Right ventricle myocardium inferior (tissue), 1 donor: Measurements from ENCODE around the gene DMAC2L. TPM values are rescaled to one million over a fixed set of nuclear protein-coding genes. Genes with fewer than 3 reads are reported as not detected.
"Not testable (repeated sequence)": the region's sequence is repeated elsewhere in the genome, so short reads cannot be mapped to it uniquely, and the experiment has no call there.

ENCODE experiments used
- ATAC-seq: fragments of 200-7000 bp; cut with Tn5 transposase; one replicate; pipeline ENCODE4 v1.9.1; 2020; ENCODE audit warnings: mild to moderate bottlenecking, moderate library complexity
- DNase-seq: peaks from one replicate; pipeline ENCODE4 v3.0.0; 2021; ENCODE audit errors: missing footprints
- intact Hi-C: fragments of 100-400 bp; cut with DNase I; formaldehyde crosslinking; loops from one replicate; pipeline ENCODE4 v1.11.0; 2022
- microRNA-seq: library from miRNA; unstranded; fragments of <30 nt; microRNA quantifications from one replicate; pipeline ENCODE4 v1.2.0, GENCODE V29; 2020
- total RNA-seq: library from RNA; stranded (reverse); fragmentation: NEBNext Ultra II Directional; extraction: Animal tissue kit (Norgen Biotek cat#: 25700); gene quantifications from one replicate; pipeline ENCODE4 v1.2.1, GENCODE V29; 2021
- donor health status: DM: no; HTN: yes; CAD: no; lungs with severe emphysema.

The DMAC2L gene
- total RNA-seq, 1 donor from 2014 or later = 22.5 TPM

- no peak for DNase-seq
- ATAC-seq = no peak
- intact Hi-C loops = no loop called here
Observed at GRCh38 chr14:50364792-50365191, 52.7 kb downstream of the DMAC2L start.

GRCh38 chr14:50365572-50365971 is 53.4 kb downstream of the DMAC2L start:
- intact Hi-C loops, DNase-seq, ATAC-seq: not testable (repeated sequence)

- ATAC-seq (no peak), DNase-seq (no peak)
- intact Hi-C loops = no loop called here
Observed at GRCh38 chr14:50366115-50366514, 54.0 kb downstream of the DMAC2L start.

- intact Hi-C loops = no loop called here
- ATAC-seq = no peak
- DNase-seq = no peak
Observed at GRCh38 chr14:50366589-50366988, 54.5 kb downstream of the DMAC2L start.

GRCh38 chr14:50371546-50371945 is 59.4 kb downstream of the DMAC2L start:
- DNase-seq (no peak), ATAC-seq (no peak)
- intact Hi-C loops = no loop called here

GRCh38 chr14:50373959-50374358 is 61.8 kb downstream of the DMAC2L start:
- ATAC-seq (no peak), DNase-seq (no peak)
- intact Hi-C loops = no loop called here

- intact Hi-C loops = no loop called here
- DNase-seq (no peak), ATAC-seq (no peak)
Observed at GRCh38 chr14:50375760-50376159, 63.6 kb downstream of the DMAC2L start.

Small RNA genes lying within 50 kb of the gene (microRNA-seq; reads per million reads assigned to microRNA genes)
- not detected for gene MIR4504

Other genes starting within 250 kb of the DMAC2L start
- gene VCPKMT, start 195.8 kb upstream of the DMAC2L start, total RNA-seq = 3.2 TPM
- 35.6 TPM for gene SOS2, start 80.7 kb upstream of the DMAC2L start, total RNA-seq
- 10.5 TPM for gene L2HGDH, start 95 bp upstream of the DMAC2L start, total RNA-seq
- 3.3 TPM for gene CDKL1, start 84.6 kb downstream of the DMAC2L start, total RNA-seq
- 14.3 TPM for gene MAP4K5, start 220.2 kb downstream of the DMAC2L start, total RNA-seq
- 1.1 TPM for gene ATL1, start 247.8 kb downstream of the DMAC2L start, total RNA-seq